Pancreas (tissue), 10 donors: ENCODE data around the gene CD1D. TPM values are rescaled to one million over a fixed set of nuclear protein-coding genes. Genes with fewer than 3 reads are reported as not detected.

ENCODE experiments used
- ATAC-seq, 4 donors: fragments of 200-7000 bp; cut with Tn5 transposase; one replicate each; pipeline versions ENCODE4 v1.8.0 to v1.9.1; 2020; ENCODE audit warnings: mild to moderate bottlenecking in 4 of 4, moderate library complexity in 4 of 4
- DNase-seq, 6 donors: peaks; one replicate each; pipeline ENCODE4 v3.0.0-alpha.2; 2020
- FAIRE-seq: peaks from 2 replicates; lab custom pipeline; 2012; peaks lifted over from hg19 to GRCh38; lab: Jason Lieb, UNC
- H3K27ac ChIP-seq, 4 donors: fragments of 200-600 bp; sonication (generic); 1 replicate in 3 of 4; 2 replicates in 1 of 4; pipeline versions ENCODE4 v1.5.0 to v1.8.0; 2020
- H3K27me3 ChIP-seq, 4 donors: fragments of 200-600 bp; one replicate each; pipeline ENCODE4 v1.8.0; 2021
- H3K36me3 ChIP-seq, 3 donors: fragments of 200-600 bp; sonication (generic) in 1 of 3; one replicate each; pipeline versions ENCODE4 v1.5.0 to v1.8.0; 2020 to 2021
- H3K4me1 ChIP-seq, 3 donors: fragments of 200-600 bp; one replicate each; pipeline ENCODE4 v1.8.0; 2021
- H3K4me3 ChIP-seq, 4 donors: fragments of 200-600 bp; sonication (generic) in 2 of 4; one replicate each; pipeline versions ENCODE4 v1.5.0 to v1.8.0; 2020 to 2021
- H3K9me3 ChIP-seq, 4 donors: fragments of 200-600 bp; one replicate each; pipeline ENCODE4 v1.8.0; 2021
- WGBS, 2 donors: extraction: QIAGEN DNeasy Blood & Tissue Kit; methylation state at CpG; one replicate each; pipeline ENCODE4 v1.1.7; 2013; 5-methylcytosine and 5-hydroxymethylcytosine counted together
- intact Hi-C, 3 donors: fragments of 100-400 bp; cut with DNase I; formaldehyde crosslinking; loops; one replicate each; pipeline versions ENCODE4 v1.11.1 to v1.14.2; 2022
- polyA plus RNA-seq, 2 donors: library from polyadenylated mRNA; stranded (reverse); fragments of 200-250 nt; gene quantifications; one replicate each; pipeline ENCODE4 v1.2.3, GENCODE V29; 2013
- total RNA-seq, 6 donors: library from RNA; stranded (reverse); fragmentation: NEBNext Ultra II Directional in 4 of 6; extraction: Animal tissue kit (Norgen Biotek cat#: 25700) in 4 of 6; gene quantifications; one replicate each; pipeline versions ENCODE4 v1.2.1 to v1.2.4, GENCODE V29; 2021 to 2023
- TF ChIP-seq, protein P1 (sequence below), 4 donors: fragments of 200-600 bp; sonication (generic) in 3 of 4; IDR thresholded peaks; one replicate each; pipeline versions ENCODE4 v1.5.0 to v1.8.0; 2021; ENCODE audit warnings: antibody characterized with exemption in 4 of 4
- donor health status: healthy with polysubstance abuse.
- donor health status: DM: no; HTN: no; CAD: no; lungs with moderate emphysema.
- donor health status: DM: no; HTN: no; CAD: no.
- donor health status: control.
- donor health status: control.
- donor health status: Bipolar disorder and iron deficiency.
- donor health status: DM: yes; HTN: yes; CAD: no.
- donor health status: DM: no; HTN: no; CAD: no.
- donor health status: DM: no; HTN: no; CAD: no.
- donor health status: DM: yes; HTN: yes; CAD: no.

Gene CD1D
- total and polyA plus RNA-seq, 8 donors, result 0.08 to 1.3 (median 0.69) TPM

DNA sequence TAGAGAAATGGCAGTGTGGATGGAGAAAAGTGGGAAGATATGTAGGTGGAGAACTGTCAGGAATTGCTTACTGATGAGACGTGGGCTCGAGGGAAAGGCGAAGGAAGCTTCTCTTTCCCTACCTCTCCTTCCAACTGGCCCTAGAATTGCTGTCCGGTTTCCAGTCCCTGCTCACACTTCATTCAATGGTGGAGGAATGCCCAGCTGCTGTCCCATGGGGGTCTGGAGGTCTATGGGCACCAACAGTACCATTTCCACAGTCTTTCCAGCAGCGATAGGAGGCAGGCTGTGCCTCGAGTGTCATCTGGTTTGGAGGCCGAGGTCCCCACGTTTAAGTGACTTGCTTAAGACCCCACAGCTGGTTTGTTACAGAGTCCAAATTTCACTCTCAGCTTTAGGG, 31.5 kb upstream of the CD1D start:
- no peaks in the 10 kb centered on the region for H3K9me3 ChIP-seq
- H3K36me3 ChIP-seq, result no peaks in the 10 kb centered on the region
- intact Hi-C loops, result no loop called here
- H3K27ac ChIP-seq, result peak overlapping the region in 2 of 4 donors; percentile 37 to 52
- peak in 2 of 4 donors; percentile 5 to 11 for ATAC-seq
- no peaks in the 10 kb centered on the region for H3K27me3 ChIP-seq
- H3K4me3 ChIP-seq, result peak overlapping the region in 2 of 4 donors; percentile 27 to 37
- 55 to 57% methylated on average over 8 of the region's 8 CpGs for WGBS, 2 donors
- FAIRE-seq, result no peak
- peaks cover 0 to 3% (median 0%) of the 10 kb centered on the region in 3 donors for H3K4me1 ChIP-seq
- DNase-seq, result peak in 1 of 6 donors; percentile 16
- TF ChIP-seq, protein P1, sequence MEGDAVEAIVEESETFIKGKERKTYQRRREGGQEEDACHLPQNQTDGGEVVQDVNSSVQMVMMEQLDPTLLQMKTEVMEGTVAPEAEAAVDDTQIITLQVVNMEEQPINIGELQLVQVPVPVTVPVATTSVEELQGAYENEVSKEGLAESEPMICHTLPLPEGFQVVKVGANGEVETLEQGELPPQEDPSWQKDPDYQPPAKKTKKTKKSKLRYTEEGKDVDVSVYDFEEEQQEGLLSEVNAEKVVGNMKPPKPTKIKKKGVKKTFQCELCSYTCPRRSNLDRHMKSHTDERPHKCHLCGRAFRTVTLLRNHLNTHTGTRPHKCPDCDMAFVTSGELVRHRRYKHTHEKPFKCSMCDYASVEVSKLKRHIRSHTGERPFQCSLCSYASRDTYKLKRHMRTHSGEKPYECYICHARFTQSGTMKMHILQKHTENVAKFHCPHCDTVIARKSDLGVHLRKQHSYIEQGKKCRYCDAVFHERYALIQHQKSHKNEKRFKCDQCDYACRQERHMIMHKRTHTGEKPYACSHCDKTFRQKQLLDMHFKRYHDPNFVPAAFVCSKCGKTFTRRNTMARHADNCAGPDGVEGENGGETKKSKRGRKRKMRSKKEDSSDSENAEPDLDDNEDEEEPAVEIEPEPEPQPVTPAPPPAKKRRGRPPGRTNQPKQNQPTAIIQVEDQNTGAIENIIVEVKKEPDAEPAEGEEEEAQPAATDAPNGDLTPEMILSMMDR (IDR thresholded peaks at IDR 0.05), result no peak

DNA sequence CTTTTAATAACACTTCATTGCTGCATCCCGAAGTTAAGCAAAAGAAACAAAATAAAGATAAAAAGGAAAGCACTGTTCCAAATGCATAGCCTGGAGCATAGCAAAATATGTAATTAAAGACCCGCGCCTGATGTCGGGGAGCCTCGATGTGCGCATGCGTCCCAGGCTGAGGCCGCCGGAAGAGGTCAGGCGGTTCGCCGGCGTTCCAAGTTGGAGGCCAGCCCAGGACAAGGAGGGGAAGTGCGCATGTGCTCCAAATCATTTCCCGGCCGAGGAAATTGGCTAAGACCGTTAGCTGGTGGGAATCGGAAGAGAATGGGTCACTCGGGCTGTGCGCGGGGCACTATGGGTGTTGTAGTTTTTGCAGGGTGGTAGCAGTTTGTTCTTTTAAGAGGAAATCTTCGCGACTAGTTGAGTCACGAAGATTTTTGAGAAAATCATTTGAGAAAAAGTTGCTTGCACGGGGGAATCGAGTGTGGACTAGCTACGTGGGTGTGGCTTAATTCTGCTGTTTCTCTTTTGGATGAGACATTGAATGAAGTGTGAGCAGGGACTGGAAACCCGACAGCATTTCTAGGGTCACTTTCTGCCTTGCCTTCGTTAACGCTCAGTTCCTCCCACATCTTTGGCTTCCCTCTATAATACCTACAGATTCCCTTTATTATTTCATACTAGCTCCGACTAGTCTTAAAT, 31.0 kb upstream of the CD1D start:
- DNase-seq (peak; percentile 92 to 97 (median 95)), FAIRE-seq (peak; percentile 39)

DNA sequence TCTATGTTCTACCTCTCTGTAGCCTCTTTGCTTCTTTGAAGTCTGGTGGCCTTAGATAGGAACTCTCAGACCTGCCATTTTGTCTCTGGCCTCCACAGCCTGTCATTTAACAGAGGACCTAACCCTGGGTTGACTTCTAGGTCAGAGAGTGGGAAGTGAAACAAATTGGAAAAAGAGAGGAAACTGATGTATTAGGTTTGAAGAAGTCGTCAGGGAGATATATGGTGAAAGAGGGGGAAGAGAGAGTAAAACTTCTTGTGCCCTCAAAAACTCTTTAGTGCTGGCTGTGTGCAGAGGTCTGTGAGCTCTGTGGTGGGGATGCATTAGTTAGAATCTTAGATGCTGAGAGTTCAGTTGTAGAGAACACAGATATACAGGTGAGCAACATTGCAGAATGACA, 30.2 kb upstream of the CD1D start:
- TF ChIP-seq, protein P1 (IDR thresholded peaks at IDR 0.05), result no peak
- H3K4me1 ChIP-seq, result peaks cover 0 to 3% (median 0%) of the 10 kb centered on the region in 3 donors
- H3K4me3 ChIP-seq, result no peak overlapping the region
- DNase-seq (no peak), ATAC-seq (peak in 2 of 4 donors; percentile 40 to 45), FAIRE-seq (no peak)
- WGBS, 2 donors, result 73 to 78% methylated on average over 1 of the region's 1 CpG
- H3K9me3 ChIP-seq, result no peaks in the 10 kb centered on the region
- H3K36me3 ChIP-seq, result no peaks in the 10 kb centered on the region
- intact Hi-C loops, result no loop called here
- no peaks in the 10 kb centered on the region for H3K27me3 ChIP-seq
- H3K27ac ChIP-seq, result peak overlapping the region in 1 of 4 donors; percentile 6

More for the DNA sequence above, 31.0 kb upstream of the CD1D start:
- H3K9me3 ChIP-seq, result no peaks in the 10 kb centered on the region
- WGBS, 2 donors, result 11 to 12% methylated on average over 31 of the region's 31 CpGs
- H3K36me3 ChIP-seq, result no peaks in the 10 kb centered on the region
- intact Hi-C loops, result no loop called here
- no peaks in the 10 kb centered on the region for H3K27me3 ChIP-seq
- H3K4me1 ChIP-seq, result peaks cover 0 to 3% (median 0%) of the 10 kb centered on the region in 3 donors
- peak overlapping the region in 2 of 4 donors; percentile 37 to 52 for H3K27ac ChIP-seq
- H3K4me3 ChIP-seq, result peak overlapping the region in 2 of 4 donors; percentile 27 to 37
- peak; percentile 95 to 98 (median 97) for ATAC-seq
- TF ChIP-seq, protein P1 (IDR thresholded peaks at IDR 0.05), result no peak

DNA sequence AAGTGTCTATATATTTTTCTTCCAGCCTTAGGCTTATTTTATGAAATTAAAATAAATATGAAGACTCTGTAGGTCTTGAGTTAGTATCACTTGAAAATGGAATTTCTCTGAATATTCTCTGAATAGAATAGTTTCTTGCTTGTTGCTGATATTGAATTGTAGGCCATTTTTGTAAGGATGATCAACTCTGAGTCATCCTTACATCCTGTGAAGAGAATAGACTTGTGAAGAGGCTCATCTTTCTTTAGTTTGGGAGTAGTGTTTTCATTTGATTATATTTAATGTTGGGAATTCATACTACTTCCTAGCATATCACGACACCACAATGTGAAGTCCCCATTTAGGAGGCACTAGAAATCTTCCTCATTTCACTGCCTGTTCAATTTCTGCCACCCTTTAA, 27.5 kb upstream of the CD1D start:
- no peak overlapping the region for H3K4me3 ChIP-seq
- intact Hi-C loops, result no loop called here
- no peak for ATAC-seq

More for the DNA sequence above, 27.5 kb upstream of the CD1D start:
- no peak for DNase-seq
- Histone ChIP-seq H3K27ac (no peak overlapping the region), H3K9me3 (no peaks in the 10 kb centered on the region), H3K27me3 (no peaks in the 10 kb centered on the region), H3K36me3 (no peaks in the 10 kb centered on the region), H3K4me1 (peaks cover 0 to 3% (median 0%) of the 10 kb centered on the region in 3 donors)
- WGBS, 2 donors, result 65 to 68% methylated on average over 1 of the region's 1 CpG
- TF ChIP-seq, protein P1 (IDR thresholded peaks at IDR 0.05), result no peak
- no peak for FAIRE-seq
